Immature natural killer cell (primary cell): ENCODE results near the gene GARIN5A. TPM values are rescaled to one million over a fixed set of nuclear protein-coding genes. Genes with fewer than 3 reads are reported as not detected.
"Not testable (repeated sequence)": the region's sequence is repeated elsewhere in the genome, so short reads cannot be mapped to it uniquely, and the experiment has no call there.

Source experiments
- DNase-seq, 3 donors: peaks; one replicate each; pipeline ENCODE4 v3.0.0; 2022; ENCODE audit warnings: mixed read lengths in 1 of 3
- H3K27ac Mint-ChIP-seq, 6 donors: one replicate each; pipeline ENCODE4 v1.8.0; 2020; ENCODE audit warnings: mixed read lengths in 6 of 6, mild to moderate bottlenecking in 5 of 6, inconsistent platforms in 4 of 6, moderate library complexity in 3 of 6
- H3K27me3 Mint-ChIP-seq, 3 donors: one replicate each; pipeline ENCODE4 v1.8.0; 2020 to 2021; ENCODE audit warnings: low read depth in 3 of 3, mild to moderate bottlenecking in 3 of 3, mixed read lengths in 3 of 3, moderate library complexity in 3 of 3, inconsistent platforms in 1 of 3
- H3K36me3 Mint-ChIP-seq, 3 donors: one replicate each; pipeline ENCODE4 v1.8.0; 2020; ENCODE audit warnings: mixed read lengths in 3 of 3, inconsistent platforms in 2 of 3, mild to moderate bottlenecking in 2 of 3
- H3K4me1 Mint-ChIP-seq, 2 donors: one replicate each; pipeline ENCODE4 v1.8.0; 2020; ENCODE audit warnings: inconsistent platforms in 2 of 2, mild to moderate bottlenecking in 2 of 2, mixed read lengths in 2 of 2, moderate library complexity in 1 of 2
- H3K4me3 Mint-ChIP-seq, 5 donors: one replicate each; pipeline ENCODE4 v1.8.0; 2020; ENCODE audit warnings: mild to moderate bottlenecking in 5 of 5, mixed read lengths in 5 of 5, inconsistent platforms in 3 of 5, moderate library complexity in 3 of 5
- H3K9me3 Mint-ChIP-seq, 6 donors: one replicate each; pipeline ENCODE4 v1.8.0; 2020; ENCODE audit warnings: mild to moderate bottlenecking in 6 of 6, mixed read lengths in 6 of 6, inconsistent platforms in 4 of 6, moderate library complexity in 3 of 6
- polyA plus RNA-seq, 3 donors: library from polyadenylated mRNA; unstranded; fragments of 300-500 nt; fragmentation: Illumina TruSeq; gene quantifications; one replicate each; pipeline ENCODE4 v1.2.3, GENCODE V29; 2021

Gene GARIN5A
- polyA plus RNA-seq, 3 donors from 2014 or later, result 0.39 to 1.3 (median 0.68) TPM

- H3K4me3 Mint-ChIP-seq, result no peak overlapping the region
- H3K36me3 Mint-ChIP-seq, result no peaks in the 10 kb centered on the region
- peaks cover 0 to 9% (median 8%) of the 10 kb centered on the region in 3 donors for H3K27me3 Mint-ChIP-seq
- H3K27ac Mint-ChIP-seq, result no peak overlapping the region
- H3K9me3 Mint-ChIP-seq, result no peaks in the 10 kb centered on the region
- no peak for DNase-seq
- no peaks in the 10 kb centered on the region for H3K4me1 Mint-ChIP-seq
Observed at GRCh38 chr19:50460161-50460765, 16.4 kb downstream of the GARIN5A start.

- no peaks in the 10 kb centered on the region for H3K36me3 Mint-ChIP-seq
- H3K27me3 Mint-ChIP-seq, result peaks cover 0 to 11% (median 9%) of the 10 kb centered on the region in 3 donors
- H3K27ac Mint-ChIP-seq, result no peak overlapping the region
- no peak overlapping the region for H3K4me3 Mint-ChIP-seq
- no peaks in the 10 kb centered on the region for H3K9me3 Mint-ChIP-seq
- DNase-seq, result no peak
- H3K4me1 Mint-ChIP-seq, result no peaks in the 10 kb centered on the region
Observed at GRCh38 chr19:50459638-50460037, 17.0 kb downstream of the GARIN5A start.

- H3K4me1 Mint-ChIP-seq, result no peaks in the 10 kb centered on the region
- no peak overlapping the region for H3K27ac Mint-ChIP-seq
- no peaks in the 10 kb centered on the region for H3K36me3 Mint-ChIP-seq
- no peaks in the 10 kb centered on the region for H3K9me3 Mint-ChIP-seq
- no peak overlapping the region for H3K4me3 Mint-ChIP-seq
- H3K27me3 Mint-ChIP-seq, result peaks cover 0 to 11% (median 10%) of the 10 kb centered on the region in 3 donors
- no peak for DNase-seq
Observed at GRCh38 chr19:50459067-50459456, 17.6 kb downstream of the GARIN5A start.

GRCh38 chr19:50458396-50459066 is 18.1 kb downstream of the GARIN5A start:
- no peak overlapping the region for H3K4me3 Mint-ChIP-seq
- no peaks in the 10 kb centered on the region for H3K9me3 Mint-ChIP-seq
- no peak for DNase-seq
- H3K4me1 Mint-ChIP-seq, result no peaks in the 10 kb centered on the region
- peaks cover 0 to 11% (median 10%) of the 10 kb centered on the region in 3 donors for H3K27me3 Mint-ChIP-seq
- no peak overlapping the region for H3K27ac Mint-ChIP-seq
- no peaks in the 10 kb centered on the region for H3K36me3 Mint-ChIP-seq

GRCh38 chr19:50457300-50457699 is 19.3 kb downstream of the GARIN5A start:
- H3K4me3 Mint-ChIP-seq, result no peak overlapping the region
- DNase-seq, result no peak
- peaks cover 0 to 11% (median 7%) of the 10 kb centered on the region in 3 donors for H3K27me3 Mint-ChIP-seq
- H3K4me1 Mint-ChIP-seq, result no peaks in the 10 kb centered on the region
- no peak overlapping the region for H3K27ac Mint-ChIP-seq
- no peaks in the 10 kb centered on the region for H3K9me3 Mint-ChIP-seq
- H3K36me3 Mint-ChIP-seq, result no peaks in the 10 kb centered on the region

- Mint-ChIP-seq H3K27ac (no peak overlapping the region), H3K4me1 (no peaks in the 10 kb centered on the region), H3K4me3 (no peak overlapping the region), H3K9me3 (no peaks in the 10 kb centered on the region), H3K36me3 (no peaks in the 10 kb centered on the region), H3K27me3 (peaks cover 0 to 11% (median 9%) of the 10 kb centered on the region in 3 donors)
- no peak for DNase-seq
Observed at GRCh38 chr19:50455992-50456391, 20.7 kb downstream of the GARIN5A start.

GRCh38 chr19:50453243-50453642 is 23.4 kb downstream of the GARIN5A start:
- no peaks in the 10 kb centered on the region for H3K36me3 Mint-ChIP-seq
- no peak overlapping the region for H3K27ac Mint-ChIP-seq
- peaks cover 4 to 13% (median 8%) of the 10 kb centered on the region in 3 donors for H3K27me3 Mint-ChIP-seq
- no peaks in the 10 kb centered on the region for H3K9me3 Mint-ChIP-seq
- no peak overlapping the region for H3K4me3 Mint-ChIP-seq
- no peaks in the 10 kb centered on the region for H3K4me1 Mint-ChIP-seq
- DNase-seq, result no peak

GRCh38 chr19:50451223-50451534 is 25.5 kb downstream of the GARIN5A start:
- Mint-ChIP-seq H3K27ac (no peak overlapping the region), H3K4me1 (no peaks in the 10 kb centered on the region)

GRCh38 chr19:50450369-50451222 is 26.1 kb downstream of the GARIN5A start:
- Mint-ChIP-seq H3K27ac (no peak overlapping the region), H3K36me3 (no peaks in the 10 kb centered on the region), H3K9me3 (no peaks in the 10 kb centered on the region), H3K4me3 (no peak overlapping the region), H3K4me1 (no peaks in the 10 kb centered on the region), H3K27me3 (peaks cover 5 to 13% (median 7%) of the 10 kb centered on the region in 3 donors)
- no peak for DNase-seq

More at GRCh38 chr19:50451223-50451534, 25.5 kb downstream of the GARIN5A start:
- Mint-ChIP-seq H3K36me3 (no peaks in the 10 kb centered on the region), H3K9me3 (no peaks in the 10 kb centered on the region), H3K27me3 (peaks cover 5 to 13% (median 9%) of the 10 kb centered on the region in 3 donors), H3K4me3 (no peak overlapping the region)
- DNase-seq, result no peak

- no peak for DNase-seq
- H3K4me1 Mint-ChIP-seq, result no peaks in the 10 kb centered on the region
- no peaks in the 10 kb centered on the region for H3K36me3 Mint-ChIP-seq
- peaks cover 5 to 15% (median 5%) of the 10 kb centered on the region in 3 donors for H3K27me3 Mint-ChIP-seq
- H3K9me3 Mint-ChIP-seq, result no peaks in the 10 kb centered on the region
- no peak overlapping the region for H3K4me3 Mint-ChIP-seq
- H3K27ac Mint-ChIP-seq, result no peak overlapping the region
Observed at GRCh38 chr19:50449236-50449899, 27.3 kb downstream of the GARIN5A start.

GRCh38 chr19:50447750-50448149 is 28.9 kb downstream of the GARIN5A start:
- Mint-ChIP-seq H3K4me3 (no peak overlapping the region), H3K4me1 (no peaks in the 10 kb centered on the region), H3K9me3 (no peaks in the 10 kb centered on the region), H3K36me3 (no peaks in the 10 kb centered on the region), H3K27me3 (peaks cover 5 to 15% (median 5%) of the 10 kb centered on the region in 3 donors), H3K27ac (no peak overlapping the region)
- DNase-seq, result no peak

GRCh38 chr19:50447053-50447452 is 29.6 kb downstream of the GARIN5A start:
- H3K9me3 Mint-ChIP-seq, result no peaks in the 10 kb centered on the region
- H3K27ac Mint-ChIP-seq, result no peak overlapping the region
- peaks cover 5 to 12% (median 5%) of the 10 kb centered on the region in 3 donors for H3K27me3 Mint-ChIP-seq
- no peak for DNase-seq
- no peaks in the 10 kb centered on the region for H3K36me3 Mint-ChIP-seq
- no peak overlapping the region for H3K4me3 Mint-ChIP-seq
- no peaks in the 10 kb centered on the region for H3K4me1 Mint-ChIP-seq

GRCh38 chr19:50444059-50444458 is 32.6 kb downstream of the GARIN5A start:
- H3K9me3 Mint-ChIP-seq, result no peaks in the 10 kb centered on the region
- H3K27me3 Mint-ChIP-seq, result peaks cover 5 to 12% (median 7%) of the 10 kb centered on the region in 3 donors
- DNase-seq, result no peak
- no peaks in the 10 kb centered on the region for H3K4me1 Mint-ChIP-seq
- H3K27ac Mint-ChIP-seq, result no peak overlapping the region
- H3K4me3 Mint-ChIP-seq, result no peak overlapping the region
- no peaks in the 10 kb centered on the region for H3K36me3 Mint-ChIP-seq

- not testable (repeated sequence) for H3K4me1 Mint-ChIP-seq, H3K4me3 Mint-ChIP-seq, H3K9me3 Mint-ChIP-seq
Observed at GRCh38 chr19:50439130-50439529, 37.5 kb downstream of the GARIN5A start.

More at GRCh38 chr19:50439130-50439529, 37.5 kb downstream of the GARIN5A start:
- peaks cover 4 to 10% (median 6%) of the 10 kb centered on the region in 3 donors for H3K27me3 Mint-ChIP-seq
- not testable (repeated sequence) for H3K36me3 Mint-ChIP-seq, H3K27ac Mint-ChIP-seq, DNase-seq
